HuH-7.5 (cell line): Measurements from ENCODE around the gene MAML2.

ENCODE experiments used
- DNase-seq: peaks from one replicate; pipeline ENCODE4 v3.0.0; 2011; ENCODE audit warnings: low spot score

The MAML2 gene

GRCh38 chr11:96125400-96125799, 217.6 kb downstream of the MAML2 start:
- no peak for DNase-seq

GRCh38 chr11:96124155-96124554, 218.8 kb downstream of the MAML2 start:
- DNase-seq, result no peak

GRCh38 chr11:96123301-96123700, 219.7 kb downstream of the MAML2 start:
- no peak for DNase-seq

- no peak for DNase-seq
Measured at GRCh38 chr11:96122601-96123074, 220.4 kb downstream of the MAML2 start.

- DNase-seq, result no peak
Measured at GRCh38 chr11:96119211-96119610, 223.8 kb downstream of the MAML2 start.

- DNase-seq, result no peak
Measured at GRCh38 chr11:96116376-96116775, 226.6 kb downstream of the MAML2 start.

- DNase-seq, result no peak
Measured at GRCh38 chr11:96114178-96115064, 228.6 kb downstream of the MAML2 start.

GRCh38 chr11:96113193-96113681, 229.8 kb downstream of the MAML2 start:
- DNase-seq, result no peak

- DNase-seq, result no peak
Measured at GRCh38 chr11:96112192-96113128, 230.5 kb downstream of the MAML2 start.

GRCh38 chr11:96111308-96111707, 231.7 kb downstream of the MAML2 start:
- no peak for DNase-seq

GRCh38 chr11:96110302-96110701, 232.7 kb downstream of the MAML2 start:
- DNase-seq, result no peak

GRCh38 chr11:96109331-96110030, 233.5 kb downstream of the MAML2 start:
- DNase-seq, result no peak

- DNase-seq, result no peak
Measured at GRCh38 chr11:96107143-96107824, 235.7 kb downstream of the MAML2 start.

- no peak for DNase-seq
Measured at GRCh38 chr11:96106645-96107044, 236.3 kb downstream of the MAML2 start.

- no peak for DNase-seq
Measured at GRCh38 chr11:96105944-96106343, 237.1 kb downstream of the MAML2 start.

- DNase-seq, result no peak
Measured at GRCh38 chr11:96105197-96105895, 237.6 kb downstream of the MAML2 start.

GRCh38 chr11:96104496-96104895, 238.5 kb downstream of the MAML2 start:
- DNase-seq, result no peak

GRCh38 chr11:96103721-96104120, 239.3 kb downstream of the MAML2 start:
- no peak for DNase-seq

GRCh38 chr11:96103102-96103501, 239.9 kb downstream of the MAML2 start:
- no peak for DNase-seq

- no peak for DNase-seq
Measured at GRCh38 chr11:96102664-96103078, 240.3 kb downstream of the MAML2 start.

GRCh38 chr11:96101146-96101545, 241.8 kb downstream of the MAML2 start:
- no peak for DNase-seq
